Upper lobe of left lung (tissue), 6 donors: ENCODE measurements around the gene PDGFRA. TPM values are rescaled to one million over a fixed set of nuclear protein-coding genes. Genes with fewer than 3 reads are reported as not detected.
A peak's percentile ranks its signal among the peaks of the same experiment; 100 is the strongest.
"Not testable (repeated sequence)": the region's sequence is repeated elsewhere in the genome, so short reads cannot be mapped to it uniquely, and the experiment has no call there.

Source experiments
- ATAC-seq, 2 donors: fragments of 200-7000 bp; cut with Tn5 transposase; one replicate each; pipeline ENCODE4 v1.9.1; 2022; ENCODE audit warnings: mild to moderate bottlenecking in 2 of 2, moderate library complexity in 2 of 2; ENCODE audit not compliant: low FRiP score in 2 of 2
- DNase-seq, 2 donors: peaks; one replicate each; pipeline ENCODE4 v3.0.0-alpha.2; 2019 to 2020
- H3K27ac ChIP-seq, 4 donors: fragments of 200-600 bp; sonication (generic); one replicate each; pipeline ENCODE4 v1.5.1; 2016 to 2019
- H3K27me3 ChIP-seq, 4 donors: fragments of 200-600 bp; sonication (generic); one replicate each; pipeline ENCODE4 v1.5.1; 2017 to 2019
- H3K36me3 ChIP-seq, 4 donors: fragments of 200-600 bp; sonication (generic); one replicate each; pipeline ENCODE4 v1.5.1; 2016 to 2019
- H3K4me1 ChIP-seq, 4 donors: fragments of 200-600 bp; sonication (generic); one replicate each; pipeline ENCODE4 v1.5.1; 2018 to 2019
- H3K4me3 ChIP-seq, 4 donors: fragments of 200-600 bp; sonication (generic); one replicate each; pipeline ENCODE4 v1.5.1; 2017 to 2019; ENCODE audit warnings: mild to moderate bottlenecking in 2 of 4, moderate library complexity in 1 of 4
- H3K9me3 ChIP-seq, 4 donors: fragments of 200-600 bp; sonication (generic); one replicate each; pipeline ENCODE4 v1.5.1; 2018 to 2019
- EP300 ChIP-seq, 4 donors: sonication (generic); formaldehyde crosslinking; IDR thresholded peaks; one replicate each; pipeline ENCODE4 v1.5.1; 2017; ENCODE audit warnings: antibody characterized with exemption in 4 of 4, control low read depth in 2 of 4
- POLR2A ChIP-seq, 4 donors: fragments of 450-650 bp; IDR thresholded peaks; one replicate each; pipeline ENCODE4 v1.5.1; 2016 to 2017; ENCODE audit warnings: antibody characterized with exemption in 4 of 4, mild to moderate bottlenecking in 2 of 4
- POLR2AphosphoS5 ChIP-seq, 2 donors: sonication (generic); formaldehyde crosslinking; IDR thresholded peaks; one replicate each; pipeline ENCODE4 v1.5.1; 2017; ENCODE audit warnings: antibody characterized with exemption in 2 of 2
- WGBS, 2 donors: methylation state at CpG; one replicate each; pipeline ENCODE4 v1.1.5; 2017 to 2018; 5-methylcytosine and 5-hydroxymethylcytosine counted together
- total RNA-seq, 6 donors: library from RNA; depleted of rRNA in 4 of 6; stranded (reverse); fragments of >200 nt in 4 of 6; gene quantifications; one replicate each; pipeline versions ENCODE4 v1.1.0 to v1.2.1, GENCODE V29; 2016 to 2021
- TF ChIP-seq, protein P1 (sequence below), 6 experiments: fragments of 450-650 bp in 4 of 6; fragments of 200-600 bp in 2 of 6; sonication (generic) in 2 of 6; IDR thresholded peaks; one replicate each; pipeline ENCODE4 v1.5.1; 2016 to 2019; ENCODE audit warnings: antibody characterized with exemption in 6 of 6
- donor health status: DM: no; HTN: no; CAD: no; lungs with moderate emphysema.
- donor health status: DM: no; HTN: yes; CAD: no; lungs with severe emphysema.

The PDGFRA gene
- total RNA-seq, 6 donors from 2014 or later: 60.5 to 136 (median 77.0) TPM

DNA sequence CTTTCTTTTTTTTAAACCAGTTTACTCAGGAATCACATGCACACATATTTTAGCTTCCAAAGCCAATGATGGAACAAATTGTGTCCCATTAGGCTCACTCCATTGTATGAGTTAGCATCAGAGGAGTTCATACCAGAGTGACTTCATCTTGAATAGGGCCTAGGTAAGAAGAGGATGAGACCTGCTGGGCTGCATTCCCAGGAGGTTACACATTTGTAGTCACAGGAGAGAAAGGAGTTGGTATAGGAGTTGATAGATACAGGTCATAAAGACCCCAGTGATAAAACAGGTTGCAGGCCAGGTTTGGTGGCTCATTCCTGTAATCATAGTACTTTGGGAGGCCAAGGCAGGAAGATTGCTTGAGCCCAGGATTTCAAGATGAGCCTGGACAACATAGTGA lies 9.3 kb downstream of the PDGFRA start:
- ATAC-seq (no peak), DNase-seq (no peak)
- TF ChIP-seq EP300 (IDR thresholded peaks at IDR 0.05) (no peak), POLR2A (IDR thresholded peaks at IDR 0.05) (no peak), POLR2AphosphoS5 (IDR thresholded peaks at IDR 0.05) (no peak)
- TF ChIP-seq, protein P1, sequence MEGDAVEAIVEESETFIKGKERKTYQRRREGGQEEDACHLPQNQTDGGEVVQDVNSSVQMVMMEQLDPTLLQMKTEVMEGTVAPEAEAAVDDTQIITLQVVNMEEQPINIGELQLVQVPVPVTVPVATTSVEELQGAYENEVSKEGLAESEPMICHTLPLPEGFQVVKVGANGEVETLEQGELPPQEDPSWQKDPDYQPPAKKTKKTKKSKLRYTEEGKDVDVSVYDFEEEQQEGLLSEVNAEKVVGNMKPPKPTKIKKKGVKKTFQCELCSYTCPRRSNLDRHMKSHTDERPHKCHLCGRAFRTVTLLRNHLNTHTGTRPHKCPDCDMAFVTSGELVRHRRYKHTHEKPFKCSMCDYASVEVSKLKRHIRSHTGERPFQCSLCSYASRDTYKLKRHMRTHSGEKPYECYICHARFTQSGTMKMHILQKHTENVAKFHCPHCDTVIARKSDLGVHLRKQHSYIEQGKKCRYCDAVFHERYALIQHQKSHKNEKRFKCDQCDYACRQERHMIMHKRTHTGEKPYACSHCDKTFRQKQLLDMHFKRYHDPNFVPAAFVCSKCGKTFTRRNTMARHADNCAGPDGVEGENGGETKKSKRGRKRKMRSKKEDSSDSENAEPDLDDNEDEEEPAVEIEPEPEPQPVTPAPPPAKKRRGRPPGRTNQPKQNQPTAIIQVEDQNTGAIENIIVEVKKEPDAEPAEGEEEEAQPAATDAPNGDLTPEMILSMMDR (IDR thresholded peaks at IDR 0.05): no peak
- Histone ChIP-seq H3K36me3 (no peaks in the 10 kb centered on the region), H3K4me3 (no peak overlapping the region), H3K4me1 (peaks cover 8 to 12% (median 11%) of the 10 kb centered on the region in 4 donors), H3K27me3 (peaks cover 0 to 3% (median 0%) of the 10 kb centered on the region in 4 donors), H3K9me3 (peaks cover 0 to 8% (median 4%) of the 10 kb centered on the region in 4 donors), H3K27ac (no peak overlapping the region)

DNA sequence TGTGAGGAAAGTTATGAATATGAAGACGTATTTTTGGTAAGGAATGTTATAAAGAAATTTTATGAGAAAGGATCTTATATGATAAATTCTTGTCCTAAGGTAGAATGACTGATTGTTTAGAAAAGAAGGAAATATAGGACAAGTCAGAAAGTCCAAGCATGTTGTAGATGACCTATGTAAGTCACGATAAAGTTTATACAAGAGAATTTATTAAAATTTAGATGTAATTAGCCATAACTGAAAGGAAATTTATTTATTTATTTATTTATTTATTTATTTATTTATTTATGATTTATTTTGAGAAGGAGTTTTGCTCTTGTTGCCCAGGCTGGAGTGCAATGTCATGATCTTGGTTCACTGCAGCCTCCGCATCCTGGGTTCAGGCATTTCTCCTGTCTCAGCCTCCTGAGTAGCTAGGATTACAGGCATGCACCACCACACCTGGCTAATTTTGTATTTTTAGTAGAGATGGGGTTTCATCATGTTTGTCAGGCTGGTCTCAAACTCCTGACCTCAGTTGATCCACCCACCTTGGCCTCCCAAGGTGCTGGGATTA lies 12.3 kb downstream of the PDGFRA start:
- not testable (repeated sequence) for H3K27ac ChIP-seq, H3K36me3 ChIP-seq, H3K27me3 ChIP-seq, DNase-seq, H3K4me3 ChIP-seq, ATAC-seq, H3K4me1 ChIP-seq
- peaks cover 0 to 13% (median 4%) of the 10 kb centered on the region in 4 donors for H3K9me3 ChIP-seq
- 94 to 97% methylated on average over 3 of the region's 3 CpGs for WGBS, 2 donors

DNA sequence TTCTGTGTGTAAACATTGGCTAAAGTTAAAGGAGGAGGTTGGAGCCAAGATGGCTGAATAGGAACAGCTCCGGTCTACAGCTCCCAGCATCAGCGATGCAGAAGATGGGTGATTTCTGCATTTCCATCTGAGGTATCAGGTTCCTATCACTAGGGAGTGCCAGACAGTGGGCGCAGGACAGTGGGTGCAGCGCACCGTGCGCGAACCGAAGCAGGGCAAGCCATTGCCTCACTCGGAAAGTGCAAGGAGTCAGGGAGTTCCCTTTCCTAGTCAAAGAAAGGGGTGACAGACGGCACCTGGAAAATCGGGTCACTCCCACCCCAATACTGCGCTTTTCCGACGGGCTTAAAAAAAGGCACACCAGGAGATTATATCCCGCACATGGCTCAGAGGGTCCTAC lies 14.4 kb downstream of the PDGFRA start:
- peak in 1 of 2 donors; percentile 54 for DNase-seq
- WGBS, 2 donors: 94% methylated on average over 15 of the region's 15 CpGs
- not testable (repeated sequence) for H3K4me3 ChIP-seq, ATAC-seq, H3K27ac ChIP-seq, H3K27me3 ChIP-seq, H3K4me1 ChIP-seq, H3K36me3 ChIP-seq
- peaks cover 0 to 13% (median 4%) of the 10 kb centered on the region in 4 donors for H3K9me3 ChIP-seq

DNA sequence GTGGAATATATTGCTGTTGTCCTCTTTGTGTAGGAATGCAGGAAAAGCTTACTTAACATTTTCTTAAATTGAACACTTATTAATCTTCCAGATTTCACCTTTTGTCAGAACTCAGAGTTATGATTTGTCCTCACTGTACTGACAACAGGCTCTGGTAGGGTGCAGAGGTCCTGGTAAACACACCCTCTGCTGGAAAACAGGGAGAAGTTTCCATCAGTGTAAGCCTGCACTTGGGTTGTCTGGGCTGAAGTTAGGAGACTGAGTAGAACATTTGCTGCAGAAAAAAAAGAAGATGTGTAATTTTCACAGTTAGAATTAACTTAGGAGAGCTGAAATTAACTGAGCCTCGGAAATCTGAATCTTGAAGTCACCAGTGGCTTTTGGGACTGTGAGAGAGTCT lies 23.2 kb downstream of the PDGFRA start:
- H3K4me1 ChIP-seq, H3K9me3 ChIP-seq, H3K27ac ChIP-seq, H3K4me3 ChIP-seq, DNase-seq, H3K27me3 ChIP-seq, H3K36me3 ChIP-seq, ATAC-seq: not testable (repeated sequence)
- WGBS, 2 donors: 61 to 80% methylated on average over 1 of the region's 1 CpG

DNA sequence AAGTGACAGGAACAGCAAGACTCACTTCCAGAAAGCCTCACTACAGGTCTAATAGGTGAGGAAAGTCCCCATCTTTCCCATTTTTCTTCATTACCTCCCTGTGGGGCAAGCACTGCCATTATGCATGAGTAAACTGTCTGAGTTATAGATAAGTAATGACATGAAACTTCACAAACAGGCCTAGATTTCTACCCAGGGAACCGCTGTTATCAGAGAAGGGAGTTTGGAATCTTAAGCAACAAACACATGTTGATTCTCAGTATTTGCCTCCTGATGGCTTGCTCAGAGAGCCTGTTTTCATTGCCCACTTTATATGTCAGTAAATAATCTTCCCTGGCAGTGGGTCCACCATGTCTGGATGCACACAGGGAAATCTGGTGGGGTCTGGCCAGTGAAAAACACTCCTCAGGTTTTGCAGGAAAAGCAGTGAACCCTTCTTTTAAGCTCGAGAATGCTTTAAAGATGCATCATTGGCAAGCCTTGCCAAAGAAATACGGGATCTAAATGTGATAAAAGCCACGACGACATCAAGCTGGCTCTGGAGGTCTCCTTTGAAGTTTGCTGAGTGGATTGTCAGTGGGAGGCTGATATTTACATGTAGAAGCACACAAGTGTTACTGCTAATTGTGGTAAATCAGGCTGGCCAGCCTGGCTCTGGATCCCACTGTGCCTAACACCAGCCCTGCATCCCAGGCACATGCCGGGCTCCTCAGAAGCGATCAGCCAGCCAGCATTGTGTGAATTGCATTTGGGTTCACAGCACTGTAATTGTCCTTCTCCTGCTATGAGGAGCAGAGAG lies 25.2 kb downstream of the PDGFRA start:
- Histone ChIP-seq H3K4me3 (no peak overlapping the region), H3K4me1 (no peaks in the 10 kb centered on the region), H3K9me3 (peaks cover 0 to 9% (median 0%) of the 10 kb centered on the region in 4 donors), H3K27me3 (no peaks in the 10 kb centered on the region), H3K36me3 (no peaks in the 10 kb centered on the region), H3K27ac (no peak overlapping the region)
- WGBS, 2 donors: 52 to 81% methylated on average over 7 of the region's 7 CpGs
- ATAC-seq (no peak), DNase-seq (no peak)
- TF ChIP-seq, protein P1 (IDR thresholded peaks at IDR 0.05): no peak
- TF ChIP-seq POLR2A (IDR thresholded peaks at IDR 0.05): no peak
- TF ChIP-seq EP300 (IDR thresholded peaks at IDR 0.05): no peak
- no peak for TF ChIP-seq POLR2AphosphoS5 (IDR thresholded peaks at IDR 0.05)

DNA sequence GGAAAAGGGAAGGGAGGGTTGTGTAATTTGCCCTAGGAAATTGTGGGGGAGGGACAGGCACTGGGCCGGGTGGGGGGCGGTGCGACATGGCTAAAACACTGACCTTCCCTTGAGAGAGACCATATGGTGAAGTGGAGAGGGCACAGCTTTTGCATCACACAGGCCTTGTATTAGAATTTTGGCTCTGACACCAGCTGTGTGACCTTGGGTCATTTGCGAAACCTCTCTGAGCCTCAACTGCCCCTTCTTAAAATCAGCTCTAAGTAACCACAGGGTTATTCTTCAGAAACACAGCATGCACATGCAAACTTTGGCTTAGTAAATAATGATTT lies 25.8 kb downstream of the PDGFRA start:
- DNase-seq: peak in 1 of 2 donors; percentile 44
- Histone ChIP-seq H3K36me3 (no peaks in the 10 kb centered on the region), H3K27ac (no peak overlapping the region)

More for the DNA sequence above, 25.8 kb downstream of the PDGFRA start:
- Histone ChIP-seq H3K9me3 (peaks cover 0 to 9% (median 0%) of the 10 kb centered on the region in 4 donors), H3K4me1 (no peaks in the 10 kb centered on the region), H3K4me3 (no peak overlapping the region), H3K27me3 (no peaks in the 10 kb centered on the region)
- TF ChIP-seq POLR2A (IDR thresholded peaks at IDR 0.05): no peak
- TF ChIP-seq, protein P1 (IDR thresholded peaks at IDR 0.05): no peak
- TF ChIP-seq POLR2AphosphoS5 (IDR thresholded peaks at IDR 0.05): no peak
- no peak for TF ChIP-seq EP300 (IDR thresholded peaks at IDR 0.05)
- no peak for ATAC-seq
- 74 to 93% methylated on average over 4 of the region's 4 CpGs for WGBS, 2 donors
